ENCODE measurements around the gene SCD5.
"Not testable (repeated sequence)": the region's sequence is repeated elsewhere in the genome, so short reads cannot be mapped to it uniquely, and the experiment has no call there.

The SCD5 gene

DNA sequence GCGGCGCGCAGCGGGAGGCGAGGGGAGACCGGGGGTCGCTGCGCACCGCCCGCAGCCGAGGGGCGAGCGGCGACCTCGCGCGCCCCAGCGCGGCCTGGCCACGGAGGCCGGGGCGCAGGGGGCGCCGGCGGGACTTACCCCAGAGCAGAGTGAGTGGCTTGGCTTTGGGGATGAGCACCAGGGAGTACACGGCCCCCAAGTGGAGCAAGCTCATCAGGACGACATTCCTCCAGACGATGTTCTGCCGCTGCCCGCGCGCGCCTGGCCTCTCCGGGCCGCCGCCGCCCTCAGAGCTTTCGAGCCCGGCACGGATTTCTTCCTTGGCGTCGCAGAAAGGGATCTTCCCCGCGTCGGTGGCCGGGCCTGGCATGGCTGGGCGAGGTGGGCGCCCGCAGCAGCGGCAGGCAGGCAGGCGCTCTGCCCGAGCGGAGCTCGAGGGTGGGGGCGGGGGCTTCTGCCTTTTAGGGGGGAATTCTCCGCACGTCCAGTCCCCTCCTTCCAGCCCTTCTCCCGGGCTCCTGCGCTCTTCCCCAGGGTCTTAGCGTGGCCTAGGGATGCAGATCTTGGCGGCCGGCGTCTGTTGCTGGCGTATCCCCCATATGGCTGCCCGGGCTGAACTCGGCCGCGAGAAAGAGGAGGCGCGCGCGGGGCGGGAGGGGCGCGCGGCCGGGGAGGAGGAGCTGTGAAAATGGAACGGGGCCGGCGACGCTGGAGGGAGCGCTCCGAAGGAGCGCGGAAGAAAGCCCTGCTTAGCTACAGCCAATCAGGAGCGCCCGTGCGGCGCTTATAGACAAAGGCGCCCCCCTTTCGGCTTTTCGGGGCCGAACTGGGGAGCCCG is at the start of gene SCD5:
Gene SCD5 (minus strand): TSS at position 629 of the 838 bp plus-strand sequence. CDS start 259 bp downstream, at position 370.
- peak; percentile 35 for DNase-seq

DNA sequence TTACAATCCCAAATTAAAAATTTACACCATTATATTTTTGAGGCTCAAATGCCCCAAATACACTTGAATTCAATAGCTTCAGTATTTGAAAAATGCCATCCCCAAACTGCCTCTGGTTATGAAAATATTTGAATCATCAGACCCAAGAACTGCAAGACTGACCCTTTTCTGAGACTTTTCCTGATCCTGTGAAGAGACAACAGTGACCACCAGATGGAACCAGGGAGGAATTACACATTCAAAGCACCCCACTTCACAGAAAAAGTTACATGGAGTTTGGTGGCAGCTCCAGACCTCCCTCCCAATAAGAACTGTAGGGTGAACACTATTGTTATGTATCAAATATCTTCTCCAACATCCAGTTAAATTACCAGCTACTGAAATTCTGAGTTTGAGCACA is 44.0 kb upstream of the SCD5 start:
- no peak for DNase-seq

DNA sequence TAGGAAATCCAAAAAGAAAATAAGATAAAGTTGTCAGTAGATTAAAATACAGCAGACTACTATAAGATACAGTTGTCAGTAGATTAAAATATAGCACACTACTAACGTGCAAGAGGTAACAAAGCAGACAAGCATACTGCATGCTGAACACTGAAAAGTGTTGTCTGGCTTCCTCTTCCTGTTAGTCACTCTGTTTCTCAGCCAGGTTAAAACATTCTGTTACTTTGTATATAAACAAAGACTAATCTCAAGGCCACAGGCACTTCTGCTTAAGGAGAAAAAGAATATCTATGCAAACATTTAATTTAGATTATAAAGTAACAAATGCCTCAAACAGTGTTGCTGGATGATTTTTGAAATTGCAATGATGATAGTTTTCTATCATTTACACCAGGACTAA is 41.0 kb upstream of the SCD5 start:
- DNase-seq = no peak

DNA sequence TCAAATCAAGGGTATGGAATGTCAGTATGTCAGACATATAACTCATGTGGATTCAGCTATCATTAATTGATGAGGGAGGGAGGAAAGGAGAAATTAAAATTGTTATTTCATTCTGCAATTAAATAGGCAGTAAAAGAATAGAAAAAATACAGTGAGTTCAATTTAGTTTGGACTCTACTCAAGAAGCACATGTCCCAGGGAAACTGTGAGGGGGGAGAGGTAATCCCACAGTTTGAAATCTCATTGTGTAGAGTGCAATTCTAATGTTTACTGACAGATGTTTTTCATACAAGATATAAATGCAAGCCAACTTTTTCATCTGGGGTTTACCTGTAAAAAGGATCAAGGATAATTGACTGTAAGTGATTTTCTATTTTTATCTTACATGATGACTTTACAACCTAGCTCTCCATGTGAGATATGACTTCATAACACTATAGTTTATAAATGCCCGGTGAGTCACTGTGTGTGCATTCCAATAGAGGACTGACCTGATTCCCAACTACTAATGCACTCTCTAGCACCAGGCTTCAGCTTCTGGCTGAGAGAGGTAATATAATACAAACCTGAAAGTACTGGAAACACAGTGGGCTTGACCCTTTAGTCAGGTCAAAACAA is 35.2 kb upstream of the SCD5 start:
- DNase-seq = no peak

DNA sequence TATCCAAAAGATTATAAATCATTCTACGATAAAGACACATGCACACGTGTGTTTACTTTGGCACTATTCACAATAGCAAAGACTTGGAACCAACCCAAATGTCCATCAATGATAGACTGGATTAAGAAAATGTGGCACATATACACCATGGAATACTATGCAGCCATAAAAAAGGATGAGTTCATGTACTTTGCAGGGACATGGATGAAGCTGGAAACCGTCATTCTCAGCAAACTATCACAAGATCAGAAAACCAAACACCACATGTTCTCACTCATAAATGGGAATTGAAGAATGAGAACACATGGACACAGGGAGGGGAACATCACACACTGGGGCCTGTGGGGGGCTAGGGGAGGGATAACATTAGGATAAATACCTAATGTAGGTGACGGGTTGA is 34.5 kb upstream of the SCD5 start:
- DNase-seq = not testable (repeated sequence)

DNA sequence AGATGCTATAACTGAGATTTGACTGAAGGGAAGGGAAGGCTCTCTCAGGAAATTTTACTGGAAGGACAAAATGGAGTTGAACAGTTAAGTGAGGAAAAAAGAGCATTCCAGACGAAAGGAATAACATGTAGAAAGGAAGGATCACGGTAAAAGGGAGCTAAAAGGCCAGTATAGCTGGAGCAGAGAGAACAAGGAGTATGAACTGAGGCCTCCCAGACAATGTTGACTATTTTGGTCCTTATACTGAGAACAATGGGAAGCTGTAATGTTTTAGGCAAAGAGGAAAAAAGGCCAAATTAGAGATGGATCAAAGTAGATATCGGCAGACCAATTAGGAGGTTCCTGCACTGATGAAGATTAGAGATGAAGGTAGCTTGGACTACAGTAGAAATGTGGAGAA is 26.8 kb upstream of the SCD5 start:
- no peak for DNase-seq

DNA sequence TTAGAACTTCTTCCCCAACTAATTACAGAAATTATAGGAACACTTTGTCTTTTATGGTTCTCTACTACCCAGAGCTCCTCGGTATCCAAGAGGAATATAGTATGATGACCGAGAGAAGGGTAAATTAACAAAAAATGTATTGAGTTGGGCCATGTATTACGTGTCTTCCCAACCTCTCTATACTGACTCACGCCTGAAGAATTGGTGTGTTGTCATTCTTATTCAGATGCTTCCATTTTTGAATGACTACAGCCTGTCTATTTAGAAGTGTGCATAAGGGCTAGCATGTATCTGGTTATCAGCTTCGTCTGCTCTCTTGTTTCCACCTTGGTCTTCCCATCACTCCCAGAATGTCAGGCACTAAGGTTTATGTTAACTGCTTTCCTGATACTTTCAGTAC is 24.5 kb upstream of the SCD5 start:
- DNase-seq = no peak

DNA sequence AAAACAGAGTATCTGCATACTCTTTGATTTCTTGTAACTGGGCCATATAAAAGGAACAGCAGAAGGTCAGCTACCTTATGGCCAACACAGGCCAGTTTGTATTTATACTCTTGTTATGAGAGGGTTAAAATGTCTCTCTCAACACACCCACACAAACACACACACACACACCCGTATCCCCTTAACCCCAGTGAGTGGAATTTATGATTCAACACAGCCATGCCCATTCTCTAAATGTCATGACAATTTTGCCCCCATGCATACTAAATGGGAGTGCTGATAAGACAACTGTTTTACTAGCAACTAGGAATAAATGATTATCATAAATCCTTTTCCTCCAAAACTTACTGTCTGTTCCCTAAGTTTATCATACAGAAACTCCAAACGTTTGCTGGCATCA is 22.1 kb upstream of the SCD5 start:
- DNase-seq = no peak

DNA sequence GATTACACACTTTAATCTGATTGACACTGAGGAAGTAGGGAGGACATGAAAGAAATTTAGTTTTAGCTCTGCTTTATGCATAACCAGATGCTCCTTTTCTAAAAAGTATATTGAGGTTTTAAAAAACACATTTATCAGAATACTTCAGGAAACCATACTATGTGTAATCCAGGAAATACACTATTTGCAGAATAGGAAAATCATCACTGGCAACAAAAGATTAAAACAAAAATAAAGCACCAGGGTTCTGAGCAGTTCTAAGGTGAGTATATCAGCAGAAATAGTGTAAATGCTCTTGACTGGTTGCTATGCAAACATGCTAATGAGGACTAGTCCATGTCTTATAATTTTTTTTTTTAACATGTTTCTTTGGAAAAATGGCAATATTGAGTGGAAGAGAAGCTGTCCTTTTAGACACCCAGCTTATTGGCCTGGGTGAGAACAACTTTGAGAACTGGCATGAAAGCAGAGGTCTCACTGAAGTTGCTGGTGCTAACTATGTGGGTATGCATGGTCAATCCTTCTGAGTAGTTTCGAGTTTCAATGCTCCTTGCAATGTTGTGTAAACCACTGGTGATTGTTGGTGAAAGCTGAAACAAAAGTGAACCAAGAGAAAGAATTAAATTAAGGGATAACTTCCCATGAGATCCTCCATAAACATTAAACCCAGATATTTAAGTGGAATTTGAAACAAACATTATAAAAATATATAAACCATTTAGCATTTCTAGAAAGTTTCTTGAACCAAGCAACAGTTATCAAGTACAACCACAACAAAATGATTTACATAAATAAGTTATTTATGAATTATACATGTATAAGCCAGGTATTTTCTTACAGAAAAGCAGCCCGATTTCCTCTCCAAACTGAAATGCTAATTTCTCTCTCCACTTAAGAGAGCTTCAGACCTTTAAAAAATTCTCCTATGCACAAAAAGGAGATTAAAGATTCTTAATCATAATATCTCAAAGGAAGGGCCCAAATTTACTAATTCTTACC is 20.4 kb upstream of the SCD5 start:
- DNase-seq = no peak

DNA sequence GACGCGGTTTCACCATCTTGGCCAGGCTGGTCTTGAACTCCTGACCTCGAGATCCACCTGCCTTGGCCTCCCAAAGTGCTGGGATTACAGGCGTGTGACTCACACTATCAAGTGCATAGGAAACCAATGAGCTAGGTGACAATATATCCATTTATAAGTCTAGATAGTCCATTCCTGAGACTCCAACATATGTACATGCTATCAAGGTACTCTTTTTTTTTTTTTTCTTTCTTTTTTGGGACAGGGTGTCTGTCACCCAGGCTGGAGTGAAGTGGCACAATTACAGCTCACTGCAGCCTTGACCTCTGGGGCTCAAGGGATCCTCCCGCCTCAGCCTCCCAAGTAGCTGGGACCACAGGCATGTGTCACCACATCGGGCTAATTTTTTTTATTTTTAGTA is 18.3 kb upstream of the SCD5 start:
- not testable (repeated sequence) for DNase-seq

DNA sequence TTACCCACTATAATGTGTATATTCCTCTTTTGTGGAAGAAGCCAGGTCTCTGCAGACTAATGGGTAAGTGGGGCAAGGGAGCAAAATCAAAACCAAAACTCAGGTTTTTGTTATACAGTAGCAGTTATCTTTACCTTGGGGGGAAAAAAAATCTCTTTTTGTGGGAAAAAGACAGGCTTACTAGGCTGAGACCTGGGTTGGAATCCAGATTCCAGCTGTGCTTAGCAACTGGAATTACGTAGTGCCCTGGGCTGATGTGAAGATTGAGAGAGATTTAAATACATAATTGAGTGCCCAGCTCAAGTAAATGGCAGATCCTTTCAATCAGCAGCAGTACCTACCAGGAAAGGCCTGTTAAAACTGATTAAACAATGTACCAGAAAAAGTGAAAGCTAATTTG is 15.4 kb upstream of the SCD5 start:
- no peak for DNase-seq

DNA sequence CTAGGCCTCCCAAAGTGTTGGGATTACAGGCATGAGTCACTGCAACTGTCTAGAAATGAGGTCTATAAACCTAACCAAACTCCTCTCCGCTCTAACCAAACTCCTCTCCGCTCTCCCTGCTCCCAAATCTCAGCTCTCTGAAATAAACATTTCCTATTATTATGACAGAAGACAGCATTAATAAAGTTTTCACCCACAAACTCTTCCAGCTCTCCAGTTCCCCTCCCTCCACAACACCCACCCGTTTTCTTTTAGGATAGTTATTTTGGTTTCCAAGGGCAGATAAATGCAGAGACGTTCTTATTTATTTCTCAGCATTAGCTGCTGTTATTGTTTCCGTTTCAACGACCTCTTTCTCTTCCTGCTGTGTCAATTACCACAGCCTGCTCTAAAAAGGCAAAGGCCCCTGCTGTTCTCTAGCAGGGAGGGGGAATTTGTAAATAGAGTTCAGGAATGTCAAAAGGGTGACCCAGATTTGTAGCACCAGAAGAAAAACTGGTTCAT is 13.3 kb upstream of the SCD5 start:
- no peak for DNase-seq

DNA sequence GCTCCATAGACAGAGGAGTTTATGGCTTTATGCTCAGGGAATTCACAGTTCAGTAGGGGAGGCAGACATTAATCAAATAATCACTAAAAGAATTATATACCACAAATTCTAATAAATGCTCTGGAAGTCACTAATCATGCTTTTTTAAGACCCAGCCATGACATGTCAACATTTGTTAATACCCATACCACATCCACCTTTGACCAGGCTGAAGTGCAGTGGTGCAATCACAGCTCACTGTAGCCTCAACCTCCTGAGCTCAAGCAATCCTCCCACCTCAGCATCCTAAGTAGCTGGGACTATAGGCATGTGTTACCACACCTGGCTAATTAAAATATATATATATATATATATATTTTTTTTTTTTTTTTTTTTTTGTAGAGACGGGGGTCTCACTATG is 12.8 kb upstream of the SCD5 start:
- no peak for DNase-seq

DNA sequence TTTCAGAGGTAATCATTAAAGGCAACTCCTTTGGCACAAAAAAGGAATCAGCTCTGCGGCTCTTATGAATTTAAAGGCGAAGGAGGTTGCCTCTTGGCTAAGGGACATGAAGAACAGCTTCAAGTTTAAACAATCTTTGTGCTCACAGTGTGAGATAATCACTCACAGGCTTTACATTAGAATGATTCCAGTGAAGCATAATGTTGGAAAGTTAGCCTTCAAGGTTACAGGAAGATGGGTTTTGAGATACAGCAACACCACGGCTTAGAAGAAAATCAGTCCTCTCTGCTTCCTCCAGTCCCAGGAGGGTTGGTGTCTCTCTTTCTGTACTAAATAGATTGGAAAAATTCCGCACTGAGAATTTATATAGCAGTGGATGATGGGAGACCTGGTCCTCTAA is 11.6 kb upstream of the SCD5 start:
- no peak for DNase-seq

DNA sequence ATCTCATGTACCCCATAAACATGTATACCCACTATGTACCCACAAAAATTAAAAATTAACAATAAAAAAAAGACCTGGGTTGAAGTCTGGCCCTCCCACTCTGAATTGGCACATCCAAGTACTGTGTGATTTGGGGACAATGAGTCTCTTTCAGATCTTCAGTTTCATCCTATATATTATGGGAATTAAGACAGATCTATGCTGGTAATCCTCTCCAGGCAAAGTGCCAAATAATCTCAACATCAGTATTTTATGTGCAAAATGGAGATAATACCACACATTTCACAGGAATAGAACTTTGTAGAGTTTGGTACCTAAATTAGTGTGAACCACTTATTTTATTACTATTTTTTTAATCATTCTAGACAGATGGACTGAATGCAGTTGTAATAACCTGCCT is 11.0 kb upstream of the SCD5 start:
- DNase-seq = no peak

DNA sequence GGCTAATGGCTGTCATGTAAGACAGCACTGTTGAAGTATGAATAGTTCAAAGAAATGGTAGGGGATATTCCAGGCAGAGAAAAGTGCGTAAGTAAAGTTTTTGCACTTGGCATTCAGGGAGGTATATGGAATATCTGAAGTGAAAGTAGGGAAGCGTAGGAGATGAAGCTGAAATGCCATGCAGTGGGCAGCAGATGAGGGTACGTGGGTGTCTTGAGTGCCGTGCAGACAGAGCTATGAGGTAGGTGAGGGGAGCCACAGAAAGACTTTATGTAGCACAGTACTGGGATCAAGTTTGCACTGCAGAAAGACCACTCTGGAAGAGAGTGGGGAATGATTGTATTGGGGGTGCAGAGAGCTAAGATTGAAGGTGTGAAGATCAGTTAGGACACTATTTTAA is 5.2 kb upstream of the SCD5 start:
- DNase-seq = no peak

DNA sequence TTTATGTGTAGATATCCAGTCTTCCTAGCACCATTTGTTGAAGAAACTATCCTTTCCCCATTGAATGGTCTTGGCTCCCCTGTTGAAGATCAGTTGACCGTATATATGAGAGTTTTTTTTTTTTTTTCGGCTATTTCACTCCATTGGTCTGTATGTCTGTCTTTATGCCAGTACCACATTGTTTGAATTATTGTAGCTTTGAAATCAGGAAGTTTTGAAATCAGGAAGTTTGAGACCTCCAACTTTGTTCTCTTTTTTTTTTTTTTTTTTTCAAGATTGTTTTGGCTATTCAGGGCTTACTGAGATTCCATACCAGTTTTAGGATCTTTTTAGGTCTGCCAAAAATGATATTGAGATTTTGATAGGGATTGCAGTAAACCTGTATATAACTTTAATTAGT is 4.3 kb upstream of the SCD5 start:
- no peak for DNase-seq

DNA sequence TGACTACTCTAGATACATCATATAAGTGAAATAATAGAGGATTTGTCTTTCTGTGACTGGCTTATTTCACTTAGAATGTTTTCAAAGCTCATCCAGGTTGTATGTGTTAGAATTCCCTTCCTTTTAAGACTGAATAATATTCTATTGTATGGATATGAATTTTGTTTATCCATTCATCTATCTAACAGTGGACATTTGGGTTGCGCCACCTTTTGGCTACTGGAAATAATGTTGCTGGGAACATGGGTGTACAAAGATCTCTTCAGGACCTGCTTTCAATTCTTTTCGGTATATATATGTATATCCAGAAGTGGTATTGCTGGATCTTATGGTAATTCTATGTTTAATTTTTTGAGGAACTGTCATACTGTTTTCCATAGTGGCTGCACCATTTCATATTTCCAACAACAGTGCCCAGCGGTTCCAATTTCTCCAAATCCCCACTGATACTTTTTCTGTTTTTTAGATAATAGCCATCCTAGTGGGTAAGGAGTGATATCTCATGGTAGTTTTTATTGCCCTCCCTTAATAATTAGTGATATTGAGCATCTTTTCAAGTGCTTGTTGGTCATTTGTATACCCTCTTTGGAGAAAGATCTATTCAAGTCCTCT is 3.4 kb upstream of the SCD5 start:
- no peak for DNase-seq

DNA sequence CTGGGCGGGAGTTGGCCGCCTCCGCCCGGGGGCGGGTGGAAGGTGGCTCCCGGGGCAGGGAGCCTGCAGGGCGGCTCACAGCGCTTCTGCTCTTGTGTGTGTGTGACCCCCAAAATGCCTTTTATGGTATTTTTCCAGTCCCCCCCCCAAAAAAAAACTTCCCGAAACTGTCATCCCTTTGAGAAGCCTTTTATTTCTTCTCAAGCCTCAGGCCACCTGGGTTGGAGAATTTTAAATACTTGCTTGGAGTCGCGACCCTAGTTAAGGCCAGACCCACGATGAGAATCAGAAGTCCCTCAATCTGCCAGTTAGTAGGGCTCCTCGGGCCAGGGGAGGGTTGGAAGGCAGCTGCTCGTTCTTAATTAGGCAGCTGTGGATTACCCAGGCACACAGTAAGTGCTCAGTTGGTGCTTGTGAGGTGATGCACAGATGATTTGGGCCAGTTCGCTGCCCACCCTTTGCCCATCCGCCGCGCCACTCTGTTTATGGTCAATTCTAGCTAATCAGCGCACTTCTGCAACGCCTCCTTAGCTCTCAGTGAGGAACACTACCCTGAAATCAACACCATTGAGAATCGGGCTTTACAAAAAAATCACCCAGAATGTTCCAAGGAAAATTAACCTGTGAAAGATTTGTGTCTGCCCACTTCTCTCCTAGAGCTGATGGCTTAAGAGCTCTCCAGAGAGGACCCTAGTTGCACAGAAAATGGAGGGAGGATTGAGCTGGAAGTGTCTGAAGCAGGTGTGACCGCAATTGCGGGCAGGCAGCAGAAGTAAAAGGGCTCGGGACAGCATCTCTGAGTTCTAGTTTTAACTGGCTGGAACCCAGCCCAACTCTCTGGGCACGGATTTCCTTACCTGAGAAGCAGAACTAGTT is 648 bp upstream of the SCD5 start:
- peak; percentile 27 for DNase-seq

DNA sequence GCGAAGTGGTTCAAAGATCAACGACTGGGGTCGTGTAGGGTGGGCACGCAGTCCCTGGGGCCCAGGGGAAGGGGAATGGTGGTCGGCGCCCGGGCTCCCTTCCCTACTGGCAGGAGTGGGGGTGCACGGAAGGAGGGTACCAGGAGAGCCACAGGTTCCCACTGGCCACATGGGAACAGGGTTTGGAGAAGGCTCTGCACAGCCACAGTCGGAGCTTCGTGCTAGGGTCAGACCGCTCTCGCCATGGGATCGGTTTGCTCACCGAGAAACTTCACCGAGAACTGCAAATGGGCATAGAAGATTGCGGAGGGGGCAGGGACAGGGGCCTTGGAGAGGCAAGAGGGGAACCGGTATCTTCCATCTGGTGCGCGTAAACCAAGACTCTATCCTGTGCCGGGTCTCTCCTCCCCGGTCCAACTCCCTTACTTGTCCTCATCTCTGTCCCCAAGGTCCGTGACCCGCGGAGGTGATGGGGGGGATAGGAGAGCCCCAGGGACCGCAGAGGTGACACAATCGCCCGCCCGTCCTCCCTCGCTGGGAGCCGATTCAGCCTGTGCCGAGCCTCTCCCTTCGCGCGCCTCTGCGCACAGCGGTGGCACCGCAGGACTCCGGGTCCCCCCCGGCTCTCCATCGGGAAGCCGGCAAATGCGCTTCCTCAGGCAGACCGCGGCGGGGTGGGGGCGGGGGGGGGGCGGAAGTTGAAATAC is 1.0 kb downstream of the SCD5 start:
- DNase-seq = no peak

DNA sequence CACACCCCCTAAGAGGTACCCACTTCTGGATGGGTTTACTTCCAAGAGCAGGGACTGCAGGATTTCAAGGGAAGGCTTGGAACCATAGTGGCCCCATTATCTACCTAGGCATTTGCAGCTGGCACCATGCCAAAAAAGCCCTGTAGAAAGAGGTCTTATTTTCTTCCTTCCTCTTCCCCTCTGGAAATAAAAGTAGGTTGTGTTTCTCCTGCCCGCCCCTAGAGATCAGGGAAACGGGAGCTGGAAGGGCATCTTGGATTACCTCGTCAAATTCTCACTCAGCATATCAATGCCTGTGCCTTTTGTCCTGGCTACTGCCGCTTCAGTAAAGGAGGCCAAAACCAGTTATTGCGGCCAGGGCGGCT is 1.6 kb downstream of the SCD5 start:
- no peak for DNase-seq

Data from DMS 273 treated with DMSO at 0.1 percent for 48 hours (cell line).